Measurements from ENCODE around the gene OR2AG1.

DNA sequence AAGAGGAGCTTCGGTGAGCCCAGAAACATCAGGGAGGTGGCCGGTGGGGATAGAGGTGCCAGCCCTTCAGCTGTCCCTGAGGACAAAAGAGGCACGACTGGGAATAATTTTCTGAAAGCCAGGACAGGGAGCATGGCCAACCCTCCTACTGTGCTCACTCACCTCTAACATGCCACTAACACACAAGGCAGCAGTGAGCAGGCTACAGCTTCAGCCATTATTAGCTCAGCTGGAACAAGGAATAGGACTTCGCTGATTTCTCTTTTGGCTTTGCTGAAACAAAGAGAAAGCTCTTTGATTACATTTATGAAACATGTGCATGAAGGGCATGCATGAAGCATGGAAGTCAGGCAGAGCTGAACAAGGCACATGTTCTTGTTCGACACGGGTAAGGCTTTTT, 50.5 kb downstream of the OR2AG1 start:
- TF ChIP-seq, protein P1, sequence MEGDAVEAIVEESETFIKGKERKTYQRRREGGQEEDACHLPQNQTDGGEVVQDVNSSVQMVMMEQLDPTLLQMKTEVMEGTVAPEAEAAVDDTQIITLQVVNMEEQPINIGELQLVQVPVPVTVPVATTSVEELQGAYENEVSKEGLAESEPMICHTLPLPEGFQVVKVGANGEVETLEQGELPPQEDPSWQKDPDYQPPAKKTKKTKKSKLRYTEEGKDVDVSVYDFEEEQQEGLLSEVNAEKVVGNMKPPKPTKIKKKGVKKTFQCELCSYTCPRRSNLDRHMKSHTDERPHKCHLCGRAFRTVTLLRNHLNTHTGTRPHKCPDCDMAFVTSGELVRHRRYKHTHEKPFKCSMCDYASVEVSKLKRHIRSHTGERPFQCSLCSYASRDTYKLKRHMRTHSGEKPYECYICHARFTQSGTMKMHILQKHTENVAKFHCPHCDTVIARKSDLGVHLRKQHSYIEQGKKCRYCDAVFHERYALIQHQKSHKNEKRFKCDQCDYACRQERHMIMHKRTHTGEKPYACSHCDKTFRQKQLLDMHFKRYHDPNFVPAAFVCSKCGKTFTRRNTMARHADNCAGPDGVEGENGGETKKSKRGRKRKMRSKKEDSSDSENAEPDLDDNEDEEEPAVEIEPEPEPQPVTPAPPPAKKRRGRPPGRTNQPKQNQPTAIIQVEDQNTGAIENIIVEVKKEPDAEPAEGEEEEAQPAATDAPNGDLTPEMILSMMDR (conservative IDR thresholded peaks at IDR 0.05) = no peak
- TF ChIP-seq ZFX (IDR thresholded peaks at IDR 0.05) = no peak
